ENCODE data around the gene CHD8. TPM values are rescaled to one million over a fixed set of nuclear protein-coding genes. Genes with fewer than 3 reads are reported as not detected.

Gene CHD8
- total RNA-seq, 2 donors from 2014 or later: 56.2 to 60.1 TPM

GRCh38 chr14:21426692-21427091 lies 29.2 kb downstream of the CHD8 start:
- Histone ChIP-seq H3K4me1 (no peaks in the 10 kb centered on the region), H3K9me3 (no peaks in the 10 kb centered on the region), H3K4me3 (no peak overlapping the region), H3K27me3 (no peaks in the 10 kb centered on the region), H3K9ac (ENCODE audit: low read depth in 2 of 2, low read length in 2 of 2) (no peak overlapping the region), H3K36me3 (peaks cover 30% of the 10 kb centered on the region), H3K27ac (no peak overlapping the region)
- intact Hi-C loops (cut with DNase I): no loop called here
- no peak for DNase-seq
- TF ChIP-seq CTCF (IDR thresholded peaks at IDR 0.05): no peak

- no peak overlapping the region for H3K27ac ChIP-seq
- no peaks in the 10 kb centered on the region for H3K27me3 ChIP-seq
- TF ChIP-seq CTCF (IDR thresholded peaks at IDR 0.05): no peak
- no peak for DNase-seq
- H3K9ac ChIP-seq (ENCODE audit: low read depth in 2 of 2, low read length in 2 of 2): no peak overlapping the region
- intact Hi-C loops (cut with DNase I): no loop called here
- no peak overlapping the region for H3K4me3 ChIP-seq
- H3K9me3 ChIP-seq: no peaks in the 10 kb centered on the region
- H3K4me1 ChIP-seq: no peaks in the 10 kb centered on the region
- peaks cover 8% of the 10 kb centered on the region for H3K36me3 ChIP-seq
Measured at GRCh38 chr14:21419528-21419927, 36.4 kb downstream of the CHD8 start.

GRCh38 chr14:21415329-21415728 lies 40.6 kb downstream of the CHD8 start:
- Histone ChIP-seq H3K4me3 (no peak overlapping the region), H3K27ac (no peak overlapping the region), H3K36me3 (peaks cover 7% of the 10 kb centered on the region), H3K9me3 (no peaks in the 10 kb centered on the region), H3K9ac (ENCODE audit: low read depth in 2 of 2, low read length in 2 of 2) (no peak overlapping the region), H3K27me3 (no peaks in the 10 kb centered on the region), H3K4me1 (no peaks in the 10 kb centered on the region)
- intact Hi-C loops (cut with DNase I): no loop called here
- DNase-seq: no peak
- TF ChIP-seq CTCF (IDR thresholded peaks at IDR 0.05): no peak

GRCh38 chr14:21414137-21414631 lies 41.7 kb downstream of the CHD8 start:
- Histone ChIP-seq H3K9me3 (no peaks in the 10 kb centered on the region), H3K9ac (ENCODE audit: low read depth in 2 of 2, low read length in 2 of 2) (no peak overlapping the region), H3K27me3 (no peaks in the 10 kb centered on the region), H3K27ac (no peak overlapping the region), H3K4me3 (no peak overlapping the region), H3K4me1 (no peaks in the 10 kb centered on the region), H3K36me3 (peaks cover 12% of the 10 kb centered on the region)
- intact Hi-C loops (cut with DNase I): loop anchor here (5.0 kb wide), 1 partner anchor 42 kb away; no protein-coding TSS in a partner anchor
- DNase-seq: no peak
- TF ChIP-seq CTCF (IDR thresholded peaks at IDR 0.05): no peak

- no peak overlapping the region for H3K9ac ChIP-seq (ENCODE audit: low read depth in 2 of 2, low read length in 2 of 2)
Measured at GRCh38 chr14:21408147-21408546, 47.8 kb downstream of the CHD8 start.

More at GRCh38 chr14:21408147-21408546, 47.8 kb downstream of the CHD8 start:
- no peaks in the 10 kb centered on the region for H3K4me1 ChIP-seq
- H3K36me3 ChIP-seq: peaks cover 33% of the 10 kb centered on the region
- no peak for DNase-seq
- H3K27ac ChIP-seq: no peak overlapping the region
- no peak for TF ChIP-seq CTCF (IDR thresholded peaks at IDR 0.05)
- H3K4me3 ChIP-seq: no peak overlapping the region
- intact Hi-C loops (cut with DNase I): no loop called here
- H3K27me3 ChIP-seq: no peaks in the 10 kb centered on the region
- no peaks in the 10 kb centered on the region for H3K9me3 ChIP-seq

Measured in colonic mucosa (tissue), 4 donors.